Choroid plexus epithelial cell (primary cell): ENCODE measurements around the gene CACNA1D.

ENCODE experiments used
- DNase-seq: peaks from one replicate; pipeline ENCODE4 v3.0.0-alpha.2; 2010; ENCODE audit warnings: low read depth
- H3K4me3 ChIP-seq: 2 replicates; pipeline ENCODE4 v1.5.1; 2011; ENCODE audit warnings: low read depth, mild to moderate bottlenecking, control low read depth, low read length, moderate library complexity
- CTCF ChIP-seq: conservative IDR thresholded peaks from 2 replicates; pipeline ENCODE4 v1.5.1; 2011; ENCODE audit warnings: low read depth, mild to moderate bottlenecking, control low read depth, inconsistent platforms, low read length, moderate library complexity

The CACNA1D gene

GRCh38 chr3:53829605-53830004, 335.2 kb downstream of the CACNA1D start:
- no peak for TF ChIP-seq CTCF
- H3K4me3 ChIP-seq: no peak overlapping the region
- DNase-seq: no peak

DNA sequence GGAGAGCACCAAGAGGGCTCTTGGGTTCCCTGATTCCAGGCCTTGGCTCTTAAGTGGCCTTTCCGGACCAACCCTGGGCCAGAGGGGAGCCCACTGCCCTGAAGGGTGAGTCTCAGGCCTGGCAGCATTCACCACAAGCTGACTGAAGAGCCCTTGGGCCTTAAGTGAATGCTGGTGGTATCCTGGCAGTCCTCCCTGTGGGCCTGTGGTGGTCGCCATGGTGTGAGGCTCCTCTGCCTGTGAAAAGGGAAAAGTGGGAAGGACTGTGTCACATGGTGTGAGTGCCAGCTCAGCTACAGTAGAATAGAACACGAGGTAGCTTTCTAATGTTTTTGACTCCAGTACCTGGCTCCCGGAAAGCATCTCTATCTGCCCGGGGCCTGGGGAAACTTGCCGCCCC, 336.5 kb downstream of the CACNA1D start:
- DNase-seq: no peak
- TF ChIP-seq CTCF: no peak
- no peak overlapping the region for H3K4me3 ChIP-seq

- TF ChIP-seq CTCF: no peak
- H3K4me3 ChIP-seq: no peak overlapping the region
- no peak for DNase-seq
Observed at GRCh38 chr3:53833053-53833645, 338.7 kb downstream of the CACNA1D start.

DNA sequence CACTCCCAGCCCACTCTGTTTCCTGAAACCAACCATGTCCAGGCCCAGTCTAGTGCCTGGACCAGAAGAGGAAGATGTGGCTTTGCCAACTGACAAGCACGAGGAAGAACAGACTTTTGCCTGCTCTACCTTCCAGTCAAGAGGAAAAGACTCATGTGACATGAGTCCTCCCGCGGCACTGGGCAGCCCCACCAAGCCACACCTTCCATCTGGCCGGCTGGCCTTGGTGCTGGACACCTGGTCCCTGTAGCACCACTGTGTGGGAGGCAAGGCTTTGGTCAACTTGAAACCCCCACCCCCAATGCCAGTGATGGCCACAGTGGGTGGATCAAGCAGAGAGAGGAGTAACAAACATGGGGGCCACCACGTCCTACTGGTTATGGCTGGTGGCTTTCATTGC, 339.3 kb downstream of the CACNA1D start:
- TF ChIP-seq CTCF: no peak
- no peak for DNase-seq
- H3K4me3 ChIP-seq: no peak overlapping the region

DNA sequence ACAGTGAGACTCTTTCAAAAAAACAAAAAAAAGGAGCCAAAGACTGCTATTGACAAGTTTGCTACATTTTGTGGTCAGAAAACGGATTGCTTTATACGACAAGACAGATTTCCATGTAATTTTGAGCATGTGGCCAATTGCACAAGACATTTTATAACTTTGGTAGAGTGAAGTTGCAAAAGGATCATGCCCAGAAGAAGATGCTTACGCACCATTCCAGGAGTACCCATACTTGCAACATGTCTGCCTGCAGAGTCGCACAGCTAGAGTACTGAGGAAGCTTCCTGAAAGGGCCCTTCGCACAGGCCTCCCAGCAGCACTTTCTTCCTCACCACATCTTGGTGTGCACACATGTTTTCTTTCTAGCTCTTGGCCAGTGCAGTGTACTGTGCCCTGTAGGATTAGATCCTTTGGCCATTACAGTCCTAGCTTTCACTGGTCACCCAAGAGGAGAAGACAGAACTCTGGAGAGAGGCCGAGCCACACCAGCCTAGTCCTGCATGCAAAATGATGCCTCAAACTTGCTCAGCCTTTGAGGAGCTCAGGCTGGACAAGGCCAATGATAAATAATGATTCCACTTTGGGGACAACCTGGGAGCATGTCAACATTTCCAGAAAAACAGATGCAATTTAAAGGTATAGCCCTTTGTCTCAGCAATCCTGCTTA, 340.2 kb downstream of the CACNA1D start:
- TF ChIP-seq CTCF: no peak
- H3K4me3 ChIP-seq: no peak overlapping the region
- DNase-seq: no peak

DNA sequence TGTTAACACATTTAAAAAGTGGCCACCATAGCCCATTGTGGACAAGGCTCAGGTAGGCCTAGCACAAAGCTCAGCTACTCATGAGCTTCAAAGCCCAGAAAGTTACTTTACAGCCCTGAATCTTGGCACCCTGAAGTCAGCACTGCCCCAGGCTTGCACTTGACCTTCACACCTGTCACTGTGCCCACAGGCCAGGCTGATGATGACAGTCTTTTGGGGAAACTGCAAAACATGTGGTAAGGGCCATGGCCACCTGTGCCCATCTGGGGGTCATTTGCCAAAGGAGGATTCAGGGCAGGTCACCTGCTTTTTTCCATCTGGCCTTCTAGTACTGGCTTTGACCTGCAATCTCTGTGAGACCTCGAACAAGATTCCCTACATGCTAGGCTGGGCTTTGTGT, 340.8 kb downstream of the CACNA1D start:
- DNase-seq: no peak
- TF ChIP-seq CTCF: no peak
- H3K4me3 ChIP-seq: no peak overlapping the region
